T1000 (cell line): ENCODE results near the gene TACC2.

Source experiments
- DNase-seq: peaks from one replicate; lab custom pipeline; 2025; ENCODE audit warnings: mixed read lengths; lab: John Stamatoyannopoulos, UW

Gene TACC2

DNA sequence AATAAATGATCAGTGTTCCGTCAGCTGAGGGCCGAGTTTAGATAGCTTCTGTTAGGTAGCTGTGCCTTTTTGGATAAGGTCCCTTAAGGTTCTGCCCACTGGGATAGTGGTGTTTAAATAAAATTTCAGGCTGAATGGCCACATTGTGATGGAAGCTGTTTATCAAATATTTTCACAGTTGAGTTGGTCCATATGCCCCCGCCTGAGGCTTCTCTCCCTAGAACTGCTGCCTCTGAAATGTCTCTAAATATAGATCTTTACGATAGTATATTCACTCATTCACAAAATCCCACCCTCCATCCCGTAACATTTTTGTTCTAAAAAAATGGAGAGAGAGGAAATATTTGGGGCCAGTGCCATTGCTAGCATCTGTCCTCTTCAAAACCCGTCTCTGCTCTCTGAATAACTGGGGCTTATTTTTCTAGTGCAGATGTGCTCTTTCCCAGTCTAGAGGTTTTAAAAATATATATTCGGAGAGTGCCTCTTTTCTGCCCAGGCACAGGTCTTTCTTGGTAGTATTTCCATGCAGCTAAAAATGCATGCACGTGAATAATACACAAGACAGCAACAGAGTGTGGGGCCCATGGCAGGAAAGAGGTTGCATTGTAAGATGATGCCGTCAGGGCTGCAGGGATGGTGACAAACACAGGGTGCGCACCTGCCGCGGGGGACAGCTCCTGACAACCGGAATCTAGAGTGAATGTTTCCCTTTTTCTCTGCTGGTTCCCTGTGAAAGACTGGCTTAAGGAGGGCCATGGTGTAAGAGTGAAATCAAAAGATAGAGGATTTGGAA, 176.7 kb downstream of the TACC2 start:
- no peak for DNase-seq

DNA sequence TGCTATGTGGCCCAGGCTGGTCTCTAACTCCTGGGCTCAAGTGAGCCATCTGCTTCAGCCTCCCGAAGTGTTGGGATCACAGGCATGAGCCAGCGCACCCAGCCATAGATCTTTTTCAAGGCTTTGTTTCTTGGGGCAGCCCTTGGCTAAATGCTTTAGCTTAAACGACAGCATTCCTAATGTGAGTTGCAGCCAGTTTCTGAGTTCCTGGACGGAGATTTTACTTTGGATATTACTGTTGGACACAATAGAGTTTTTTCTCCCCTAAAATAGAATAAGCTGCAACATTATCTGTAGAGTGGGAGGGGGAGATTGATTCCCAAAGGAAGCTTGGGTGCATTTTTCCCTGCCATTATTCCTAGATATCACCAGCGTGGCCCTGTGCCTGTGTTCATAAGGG, 179.1 kb downstream of the TACC2 start:
- DNase-seq, result no peak

DNA sequence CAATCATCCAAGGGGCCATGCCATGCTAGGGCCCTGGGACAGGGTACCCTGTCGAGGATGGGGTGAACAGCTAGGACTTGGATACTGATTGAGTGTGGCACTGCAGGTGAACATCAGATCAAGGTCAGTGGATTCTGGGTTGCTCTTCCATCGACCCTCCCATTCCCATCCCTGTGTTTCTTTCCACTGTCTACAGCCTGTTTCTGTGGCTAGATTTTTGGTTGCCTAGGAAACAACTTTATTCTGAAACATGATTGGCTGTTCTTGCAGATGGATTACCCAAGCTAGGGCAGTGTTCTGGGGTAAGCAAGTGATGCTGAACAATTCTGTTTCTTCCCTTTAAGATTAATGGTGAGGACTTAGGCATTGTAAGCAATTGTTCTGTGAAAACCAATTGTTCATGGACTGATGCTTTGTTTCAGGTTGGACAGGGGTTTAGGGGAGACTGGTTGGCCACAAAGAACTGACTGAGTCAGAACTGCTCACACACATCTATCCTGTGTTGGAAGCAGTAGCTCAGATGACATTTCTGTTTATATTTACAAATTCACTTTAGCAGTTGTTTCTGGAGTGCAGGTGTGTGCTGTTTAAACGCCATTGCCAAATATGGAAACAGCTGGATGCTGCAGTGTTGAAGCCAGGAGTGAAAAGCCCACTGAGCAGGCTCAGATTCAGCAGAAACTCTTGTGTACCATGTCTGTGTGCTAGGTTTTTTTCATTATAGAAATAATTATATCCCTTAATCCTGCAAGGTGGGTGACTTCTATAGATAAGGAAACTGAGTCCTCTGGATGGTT, 179.8 kb downstream of the TACC2 start:
- no peak for DNase-seq

DNA sequence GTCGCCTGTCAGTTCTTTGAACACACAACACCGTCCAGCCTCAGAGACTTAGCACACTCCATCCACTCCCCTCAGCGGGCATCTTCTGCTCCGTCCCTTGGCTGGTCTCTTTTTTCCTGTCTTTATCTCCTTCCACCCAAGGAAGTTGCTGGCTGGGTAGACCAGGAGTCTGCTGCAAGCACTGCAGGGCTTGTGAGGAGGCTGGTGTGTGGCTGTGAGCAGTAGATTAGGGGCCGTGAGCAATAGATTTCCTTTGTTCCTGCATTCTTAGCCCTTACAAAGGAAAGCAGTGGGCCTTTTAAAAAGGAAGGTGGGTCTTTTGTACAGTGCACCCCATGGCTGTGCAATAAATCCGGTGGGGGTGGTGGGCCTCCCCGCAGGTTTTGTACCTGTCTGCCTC, 181.8 kb downstream of the TACC2 start:
- DNase-seq, result no peak

DNA sequence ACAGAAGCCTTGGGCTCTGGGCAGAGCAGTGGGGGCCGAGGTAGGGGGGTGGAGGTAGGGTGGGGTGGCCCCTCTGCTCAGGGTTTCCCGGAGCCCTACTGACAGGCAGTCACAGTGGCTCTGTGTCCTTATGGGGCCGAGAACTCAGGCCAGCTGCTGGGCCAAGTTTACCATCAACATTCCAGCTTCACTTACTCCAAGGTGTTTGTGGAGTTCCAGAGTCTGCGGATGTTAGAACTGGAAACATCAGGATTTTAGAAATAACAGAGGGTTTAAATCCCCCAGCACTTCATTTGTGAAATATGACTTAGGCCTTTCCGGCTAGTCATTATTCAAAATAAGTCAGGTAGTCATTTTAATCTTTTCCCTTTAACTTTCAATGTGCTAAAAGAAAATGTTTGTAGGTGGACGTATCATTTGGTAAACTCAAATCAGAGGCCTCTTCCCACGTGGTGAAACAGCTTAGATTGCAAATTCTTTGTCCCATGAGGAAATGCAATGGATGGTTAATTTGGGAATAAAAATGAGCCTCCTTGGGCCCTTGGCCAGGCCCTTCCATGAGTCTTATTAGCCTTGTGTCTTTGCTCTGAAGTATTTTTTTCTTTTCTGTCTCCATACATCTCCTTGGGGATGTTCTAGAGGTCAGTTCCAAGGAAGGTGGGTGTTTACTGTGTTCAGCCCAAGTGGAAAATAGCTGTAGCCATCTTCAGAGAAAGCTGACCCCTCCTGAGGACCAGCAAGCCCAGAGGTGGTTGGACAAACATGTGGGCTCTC, 182.5 kb downstream of the TACC2 start:
- DNase-seq, result no peak

DNA sequence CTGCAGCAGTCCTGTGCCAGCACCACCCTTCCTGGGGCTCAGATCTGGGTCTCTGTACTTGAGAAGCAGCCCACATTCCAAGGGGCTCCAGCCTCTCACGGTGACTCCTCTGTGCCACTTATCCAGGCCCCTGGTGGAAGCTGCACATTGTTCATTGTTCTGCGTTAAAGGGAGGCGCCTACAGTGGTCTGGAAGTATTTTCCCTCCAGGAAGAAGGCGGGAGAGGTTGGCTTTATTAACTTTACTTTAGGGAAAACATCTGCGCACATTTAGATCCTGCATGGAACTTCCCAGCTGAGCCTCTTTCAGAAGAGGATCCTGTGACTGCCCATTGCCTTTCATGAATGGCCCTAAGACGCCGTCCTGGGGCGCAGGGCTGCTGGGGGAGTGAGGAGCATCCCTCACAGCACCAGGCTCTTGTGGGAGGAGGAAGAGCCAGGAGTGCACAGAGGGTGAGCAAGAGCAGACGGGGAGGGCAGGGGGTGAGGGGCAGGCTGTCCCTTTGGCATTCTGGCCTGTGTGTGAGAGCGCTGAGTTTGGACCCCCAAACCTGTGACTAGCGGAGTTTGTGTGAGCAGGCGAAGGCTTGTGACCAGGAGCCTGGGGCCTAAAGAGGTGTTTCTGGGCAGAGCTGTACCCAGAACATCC, 183.5 kb downstream of the TACC2 start:
- no peak for DNase-seq

DNA sequence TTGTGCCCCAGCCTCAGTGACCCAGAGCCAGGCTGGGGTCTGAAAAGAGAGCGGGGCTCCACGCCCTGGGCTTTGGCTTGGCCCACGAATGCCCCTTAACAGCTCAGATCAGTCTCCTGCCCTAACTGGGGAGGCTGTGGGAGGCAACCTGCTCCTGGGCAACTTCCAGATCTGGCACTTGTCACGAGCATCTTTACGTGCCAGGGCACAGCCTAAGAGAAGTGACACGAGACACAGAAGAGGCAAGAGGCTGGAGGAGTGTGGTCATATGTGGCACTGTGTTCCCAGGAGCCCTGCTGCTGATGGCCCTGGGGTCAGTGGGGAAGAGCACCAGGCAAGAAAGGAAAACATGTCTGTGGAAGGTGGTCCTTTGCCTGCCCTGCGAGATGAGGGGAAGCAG, 184.4 kb downstream of the TACC2 start:
- DNase-seq, result no peak

DNA sequence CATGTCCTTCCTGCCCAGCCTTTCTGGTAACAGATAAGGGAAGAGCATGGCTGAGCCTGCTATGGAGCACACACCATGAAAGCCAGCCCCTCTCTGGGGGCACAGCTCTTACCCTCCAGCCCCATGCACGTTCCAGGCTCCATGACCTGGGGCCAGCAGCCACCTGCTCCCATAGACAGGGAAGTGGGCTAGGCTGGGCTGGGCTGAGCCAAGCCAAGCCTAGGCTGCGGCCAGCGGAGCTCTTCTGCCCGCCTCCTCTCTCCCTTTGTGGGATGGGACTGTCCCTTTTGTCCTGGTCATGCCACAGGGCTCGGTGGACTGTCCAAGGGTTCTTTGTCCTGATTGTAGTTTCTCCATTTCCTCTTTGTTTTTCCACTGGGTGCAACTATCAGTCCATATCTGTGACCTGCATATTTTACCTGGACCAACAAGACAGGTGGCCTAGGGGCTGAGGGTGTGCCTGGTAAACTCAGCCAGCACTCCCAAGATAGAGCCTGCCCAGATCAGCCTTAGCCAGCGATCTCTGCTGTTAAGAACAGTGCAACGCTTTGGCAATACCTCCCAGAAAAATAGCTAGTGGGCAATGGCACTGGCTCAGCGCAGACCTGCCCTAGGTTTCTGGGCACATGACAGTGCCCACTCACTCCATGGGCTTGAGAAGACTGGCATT, 184.9 kb downstream of the TACC2 start:
- DNase-seq, result no peak

DNA sequence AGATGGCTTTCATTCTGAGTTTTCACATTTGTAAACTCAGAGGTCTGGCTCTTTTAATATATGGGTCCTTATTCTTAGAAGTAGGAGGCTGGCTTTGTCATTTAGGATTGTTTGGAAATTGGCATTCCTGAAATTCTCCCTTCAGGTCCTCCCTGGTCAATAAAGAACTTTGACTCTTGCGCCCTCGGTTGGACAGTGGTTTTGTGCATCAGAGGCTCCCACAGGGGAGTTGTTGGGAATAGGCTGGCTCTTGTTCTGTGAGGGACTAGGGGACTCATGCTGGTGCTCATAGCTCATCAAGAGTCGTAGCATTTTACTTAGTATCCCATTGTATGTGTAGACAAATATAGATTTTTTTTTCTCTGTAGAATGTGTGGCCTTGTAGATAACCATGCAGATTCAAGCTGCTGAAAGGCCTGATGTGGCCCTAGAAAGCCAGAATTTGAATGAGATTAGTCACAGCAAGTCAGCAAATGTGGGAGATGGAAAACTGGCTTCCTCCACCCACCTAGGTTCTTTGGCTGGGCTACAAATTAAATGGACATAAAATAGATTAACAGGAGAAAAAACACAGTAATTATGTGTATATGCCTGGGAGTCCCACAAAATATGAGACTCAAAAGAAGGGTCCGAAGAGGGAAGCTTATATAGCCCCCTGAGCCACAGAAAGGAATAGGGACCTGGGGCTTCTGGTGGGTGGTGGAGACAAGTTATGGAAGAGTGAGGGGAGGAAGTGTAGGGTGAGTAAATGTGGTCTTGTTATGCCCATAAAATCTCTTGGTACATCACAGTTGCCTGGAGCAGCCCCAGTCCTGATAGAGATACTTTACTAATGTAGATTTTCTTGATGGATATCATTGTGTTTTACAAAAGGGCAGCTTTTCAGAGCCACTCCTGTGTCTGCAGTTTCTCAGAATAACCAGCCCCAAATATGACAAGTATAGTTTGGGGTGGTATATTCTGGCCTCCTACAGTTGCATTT, 187.6 kb downstream of the TACC2 start:
- no peak for DNase-seq

DNA sequence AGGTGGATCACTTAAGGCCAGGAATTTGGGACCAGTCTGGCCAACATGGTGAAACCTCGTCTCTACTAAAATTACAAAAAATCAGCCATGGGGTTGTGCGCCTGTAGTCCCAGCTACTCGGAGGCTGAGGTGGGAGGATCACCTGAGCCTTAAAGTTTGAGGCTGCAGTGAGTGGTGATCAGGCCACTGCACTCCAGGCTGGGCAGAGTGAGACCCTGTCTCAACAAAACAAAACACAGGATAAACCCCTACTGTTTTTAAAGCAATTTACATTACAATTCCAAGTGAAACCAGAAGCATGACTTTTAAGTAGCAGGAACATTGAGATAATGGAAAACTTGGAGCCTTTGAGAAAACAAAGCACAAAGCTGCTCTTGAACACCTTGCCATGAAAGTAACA, 189.7 kb downstream of the TACC2 start:
- DNase-seq, result no peak

DNA sequence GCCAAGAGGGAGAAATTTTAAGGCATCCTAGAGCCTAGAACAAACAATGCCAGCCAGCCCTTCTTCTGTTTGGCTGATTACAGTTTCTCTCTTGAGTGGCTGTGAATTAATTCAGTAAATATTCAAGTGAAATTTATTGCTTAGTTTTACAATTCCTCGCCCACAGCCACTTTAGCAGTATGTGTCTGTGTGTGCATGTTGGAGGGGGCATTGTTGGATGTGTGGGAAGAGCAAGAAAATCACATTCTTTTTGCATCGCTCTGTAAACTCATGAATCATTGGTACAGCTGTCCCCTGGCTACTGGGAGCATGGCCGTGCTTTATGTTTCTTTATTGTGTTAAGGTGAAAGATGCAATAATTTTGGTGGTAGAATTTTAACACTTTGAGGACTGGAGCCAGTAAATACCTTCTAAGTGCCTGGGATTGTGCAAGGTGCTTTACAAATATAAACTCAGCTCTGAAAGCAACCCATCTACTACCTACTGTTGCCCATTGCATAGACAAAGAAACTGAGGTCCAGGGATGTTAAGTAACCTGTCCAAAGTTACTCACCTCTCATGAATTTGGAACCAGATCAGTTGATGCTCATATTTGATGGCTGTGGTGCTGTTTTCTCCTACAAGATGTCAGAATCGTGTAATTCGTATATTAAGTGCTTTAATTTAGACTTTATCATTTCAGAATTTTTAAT, 192.2 kb downstream of the TACC2 start:
- DNase-seq, result no peak

DNA sequence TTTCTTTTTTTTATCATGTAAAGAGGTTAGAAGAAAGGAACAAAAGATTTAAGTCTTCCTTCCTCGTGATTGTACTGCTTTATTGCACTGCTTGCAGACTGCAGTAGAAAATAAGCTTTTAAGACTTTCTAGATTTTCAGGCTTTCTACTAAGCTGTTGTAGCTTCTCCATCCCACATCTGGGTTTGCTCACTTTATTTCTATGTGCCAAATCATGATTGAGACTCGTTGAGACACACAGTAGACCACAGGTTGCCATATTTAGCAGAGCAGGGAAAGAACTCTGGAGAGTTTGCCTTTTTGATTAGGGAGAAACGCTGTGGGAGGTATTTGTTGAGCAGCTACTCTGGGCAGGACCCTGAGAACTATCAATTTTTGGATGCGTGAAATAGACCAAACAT, 192.9 kb downstream of the TACC2 start:
- DNase-seq, result no peak

DNA sequence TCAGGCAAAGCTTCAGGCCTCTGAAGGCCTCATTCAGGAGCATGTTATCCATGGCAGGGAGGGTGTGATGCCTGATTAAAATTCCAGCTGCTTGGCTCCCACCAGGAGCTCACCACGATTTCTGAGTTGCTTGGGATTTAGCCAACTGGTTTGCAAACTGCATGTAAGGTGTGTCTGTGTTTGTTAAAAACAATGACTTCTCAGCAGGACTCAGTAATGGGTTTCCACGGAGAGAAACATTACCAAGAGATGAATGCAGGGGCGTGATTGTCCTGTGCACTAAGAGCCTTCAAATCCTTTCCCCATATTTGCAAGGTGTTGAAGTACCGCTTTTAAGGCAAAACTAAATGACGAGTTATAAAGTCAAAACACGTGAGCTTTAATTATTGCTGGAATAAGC, 193.3 kb downstream of the TACC2 start:
- no peak for DNase-seq

DNA sequence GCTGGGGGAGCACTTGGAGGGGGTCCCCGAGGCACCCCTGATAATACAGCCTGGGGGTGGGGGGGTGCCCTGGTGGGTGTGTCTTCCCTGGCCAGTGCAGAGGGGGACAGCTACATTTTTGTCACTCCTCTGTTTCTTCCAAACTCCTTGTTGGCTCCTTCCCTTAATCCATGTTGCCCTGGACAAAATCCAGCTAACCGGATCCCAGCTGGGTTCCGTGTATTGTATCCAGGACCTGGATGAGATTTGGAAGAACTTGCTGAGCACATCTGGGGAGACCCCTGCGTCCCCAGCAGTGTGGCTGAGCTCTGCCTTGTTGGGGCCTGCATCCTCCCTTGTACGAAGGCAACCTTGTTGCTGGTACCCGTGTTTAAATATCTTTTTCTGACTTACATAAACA, 195.3 kb downstream of the TACC2 start:
- no peak for DNase-seq

DNA sequence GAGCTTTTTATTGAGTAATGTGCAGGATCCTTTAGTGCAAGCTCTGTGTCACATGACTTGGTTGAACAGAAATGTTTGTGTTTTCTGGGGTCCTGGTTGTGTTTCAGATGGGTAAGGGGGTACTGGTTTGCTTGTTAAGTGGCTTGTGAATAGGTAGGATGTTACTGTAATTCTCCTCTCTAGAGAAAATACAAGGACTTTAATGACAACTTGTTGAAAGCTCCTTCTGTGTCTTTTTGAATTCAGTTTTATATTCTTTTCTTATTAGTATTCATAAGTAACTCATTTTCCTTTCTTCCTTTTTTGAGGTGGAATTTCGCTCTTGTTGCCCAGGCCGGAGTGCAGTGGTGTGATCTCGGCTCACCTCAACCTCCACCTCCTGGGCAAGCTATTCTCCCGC, 196.7 kb downstream of the TACC2 start:
- no peak for DNase-seq

DNA sequence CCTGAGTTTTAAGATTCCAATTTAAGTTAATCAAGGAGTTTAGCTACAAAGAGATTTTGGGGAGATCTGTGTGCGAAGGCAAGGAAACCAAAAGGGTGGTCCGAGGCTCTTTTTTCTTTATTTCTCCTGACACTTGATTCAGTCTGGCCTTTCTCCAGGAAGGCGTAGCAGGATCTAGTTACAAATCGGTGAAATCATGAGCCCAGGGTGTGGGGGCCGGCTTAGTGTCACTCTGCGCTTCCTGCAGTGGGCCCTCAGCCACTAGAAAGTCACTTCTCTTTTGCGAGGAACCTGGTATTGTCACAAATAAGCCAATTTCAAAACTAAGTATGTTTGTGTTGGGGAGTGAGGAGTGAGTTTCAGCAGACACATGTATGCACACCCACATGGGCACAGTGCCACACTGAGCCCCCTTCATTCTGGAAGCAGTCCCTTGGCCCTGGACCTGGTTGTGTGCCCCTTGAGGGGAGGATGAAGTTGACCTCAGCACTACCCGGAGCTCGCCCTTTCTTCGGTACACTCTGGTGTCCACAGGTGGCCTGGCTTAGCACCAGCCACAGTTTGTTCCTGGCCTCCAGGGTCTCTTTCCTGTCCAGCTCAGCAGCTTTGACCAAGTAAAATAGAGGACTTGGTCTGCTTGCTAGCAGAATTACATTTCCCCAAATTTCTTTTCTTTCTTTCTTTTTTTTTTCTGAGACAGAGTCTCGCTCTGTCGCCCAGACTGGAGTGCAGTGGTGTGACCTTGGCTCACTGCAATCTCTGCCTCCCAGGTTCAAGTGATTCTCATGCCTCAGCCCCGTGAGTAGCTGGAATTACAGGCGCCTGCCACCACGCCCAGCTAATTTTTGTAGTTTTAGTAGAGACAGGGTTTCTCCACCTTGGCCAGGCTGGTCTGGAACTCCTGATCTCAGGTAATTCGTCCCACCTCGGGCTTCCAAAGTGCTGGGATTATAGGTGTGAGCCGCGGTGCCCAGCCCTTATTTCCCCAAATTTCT, 198.2 kb downstream of the TACC2 start:
- DNase-seq, result no peak

DNA sequence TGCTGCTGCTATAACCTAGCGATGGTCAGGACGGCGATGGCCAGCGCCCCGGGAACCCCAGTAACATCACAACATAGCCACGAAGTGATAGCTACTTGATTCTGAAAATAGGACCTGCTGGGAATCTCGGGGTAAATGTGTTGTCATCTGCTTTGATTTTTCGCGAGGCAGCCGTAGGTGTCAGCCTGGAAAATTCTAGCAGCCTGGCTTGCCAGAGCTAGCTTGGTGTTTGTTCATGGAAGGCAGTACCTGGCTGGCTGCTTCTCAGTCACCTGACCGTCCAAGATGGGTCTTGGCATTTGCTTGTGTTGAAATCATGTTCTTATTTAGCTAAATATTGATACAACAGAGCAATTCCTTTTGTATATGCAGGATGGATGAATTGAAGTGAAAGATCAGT, 199.7 kb downstream of the TACC2 start:
- DNase-seq, result no peak

DNA sequence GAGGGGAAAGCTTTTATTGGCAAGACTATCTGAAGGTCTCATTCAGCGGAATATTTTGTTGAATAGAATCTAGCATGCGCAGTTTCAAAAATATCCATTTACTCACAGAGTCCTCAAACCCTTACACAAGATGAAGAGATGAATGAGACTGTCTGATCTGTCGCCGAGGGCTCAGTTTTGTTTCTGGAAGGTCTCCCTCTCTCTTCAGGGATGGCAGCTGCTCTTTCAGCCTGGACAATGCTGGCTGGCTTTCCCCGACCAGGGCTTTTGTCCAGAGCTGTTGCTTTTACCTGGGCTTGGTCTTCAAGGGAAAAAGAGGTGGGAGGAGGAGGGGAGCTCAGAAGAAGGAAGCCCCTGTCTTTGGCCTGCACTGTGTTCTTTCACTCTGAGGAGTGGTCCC, 200.2 kb downstream of the TACC2 start:
- no peak for DNase-seq
